Islet precursor cell (in vitro differentiated cells): ENCODE data around the gene ZBBX.

Source experiments
- DNase-seq: peaks from one replicate; pipeline ENCODE4 v3.0.0-alpha.2; 2018

ZBBX gene

DNA sequence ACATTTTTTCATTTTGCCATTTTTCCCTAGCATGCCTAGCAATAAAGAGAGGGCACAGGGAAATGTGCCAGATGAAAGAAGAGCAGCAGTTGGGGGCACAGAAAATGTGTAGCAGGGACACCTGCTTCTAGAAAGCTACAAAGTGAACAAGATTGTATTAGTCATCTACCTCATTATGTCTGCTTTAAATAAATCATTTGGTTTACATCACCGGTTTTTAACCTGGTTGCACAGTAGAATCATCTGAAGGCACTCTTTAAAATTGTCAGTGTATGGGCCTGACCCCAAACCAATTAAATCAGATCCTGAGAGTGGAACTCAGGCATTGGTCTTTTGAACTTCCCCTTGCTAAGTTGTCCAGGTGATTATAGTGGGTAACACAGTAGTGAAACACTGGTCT lies 73.8 kb downstream of the ZBBX start:
- DNase-seq: no peak

DNA sequence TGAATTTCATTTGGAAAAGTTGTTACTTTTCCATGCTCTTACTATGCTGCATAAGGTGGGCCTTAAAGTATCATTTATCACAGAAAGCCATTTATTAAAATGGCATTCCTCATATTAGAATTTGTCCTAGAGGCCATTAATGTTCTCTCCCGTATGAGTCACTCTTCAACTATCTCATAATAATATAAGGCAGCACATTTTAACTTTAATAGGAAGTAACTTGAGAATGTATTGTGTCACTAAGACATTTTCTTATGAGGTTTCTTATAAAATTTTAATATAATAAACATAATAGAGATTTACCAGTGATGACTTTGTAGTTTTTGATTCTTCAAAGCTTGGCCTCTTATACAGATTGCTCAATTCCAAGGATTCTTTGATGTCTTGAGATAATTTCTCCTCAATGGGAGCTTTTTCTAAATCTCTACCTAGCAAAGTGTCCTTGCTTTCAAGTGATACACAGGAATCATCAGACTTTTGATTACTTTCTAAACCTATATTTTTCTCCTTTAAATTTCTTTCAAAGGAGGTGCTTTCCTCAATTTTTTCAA lies 74.7 kb downstream of the ZBBX start:
- DNase-seq: no peak

DNA sequence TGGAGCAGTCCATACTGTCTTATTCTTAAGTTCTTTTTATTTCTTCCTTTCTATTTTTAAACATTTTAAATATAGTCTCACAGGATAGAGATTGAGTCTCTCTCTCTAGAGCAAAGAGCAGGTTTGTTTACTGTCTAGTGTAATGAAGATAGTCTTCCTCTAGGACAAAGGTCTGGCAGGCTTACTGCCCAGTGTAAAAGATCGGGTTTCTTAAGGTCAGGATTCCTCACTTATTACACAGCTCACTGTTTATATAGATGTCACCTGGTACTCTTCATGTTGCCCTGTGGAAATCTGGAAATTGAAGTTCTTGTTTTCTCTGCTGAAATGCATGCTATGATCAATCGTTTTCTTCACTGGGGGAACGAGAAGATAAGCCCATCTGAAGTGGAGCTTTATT lies 76.0 kb downstream of the ZBBX start:
- no peak for DNase-seq

DNA sequence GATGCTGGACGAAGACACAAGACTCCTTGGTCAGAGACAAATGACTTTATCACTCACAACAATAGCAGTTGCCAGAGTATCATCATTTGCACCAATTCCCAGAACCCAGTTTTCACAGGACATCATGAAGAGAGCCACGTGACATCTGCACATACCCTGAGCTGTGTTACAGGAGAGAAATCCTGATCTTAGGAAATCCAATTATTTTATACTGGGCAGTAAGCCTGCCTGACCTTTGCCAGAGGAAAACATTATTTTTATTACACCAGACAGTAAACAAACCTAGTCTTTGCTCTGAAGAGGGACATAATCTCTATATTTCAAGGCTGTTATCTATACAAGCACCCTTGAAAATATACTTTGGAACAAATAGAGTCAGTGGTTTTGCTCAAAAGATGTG lies 77.4 kb downstream of the ZBBX start:
- DNase-seq: no peak

DNA sequence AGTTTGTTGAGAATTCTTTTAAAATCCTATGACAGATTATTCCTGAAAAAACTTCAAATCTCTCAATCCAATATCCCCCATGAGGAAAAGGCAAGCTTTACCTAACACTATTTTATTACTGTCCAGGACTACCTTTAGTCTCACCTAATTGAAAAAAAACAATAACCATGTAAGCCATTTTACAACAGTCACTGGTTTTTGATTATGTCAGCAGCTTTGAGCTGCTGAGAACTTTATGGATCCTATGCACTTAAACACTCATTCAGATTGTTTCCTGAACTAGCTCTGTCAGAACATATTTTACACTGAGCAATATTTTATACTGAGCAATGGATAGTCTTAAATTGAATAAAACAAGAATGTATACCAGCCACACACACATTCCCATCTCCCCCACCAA lies 79.9 kb downstream of the ZBBX start:
- DNase-seq: no peak

DNA sequence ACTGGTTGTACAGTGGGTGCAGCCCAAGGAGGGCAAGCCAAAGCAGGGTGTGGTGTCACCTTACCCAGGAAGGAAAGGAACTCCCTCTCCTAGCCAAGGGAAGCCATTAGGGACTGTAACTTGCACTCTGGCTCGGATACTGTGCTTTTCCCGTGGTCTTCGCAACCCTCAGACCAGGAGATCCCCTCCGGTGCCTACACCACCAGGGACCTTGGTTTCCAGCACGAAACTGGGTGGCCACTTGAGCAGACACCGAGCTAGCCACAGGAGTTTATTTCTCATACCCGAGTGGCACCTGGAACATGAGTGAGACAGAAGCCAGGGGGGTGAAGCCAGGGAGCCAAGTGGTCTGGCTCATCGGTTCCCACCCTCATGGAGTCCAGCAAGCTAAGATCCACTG lies 90.7 kb downstream of the ZBBX start:
- no peak for DNase-seq

DNA sequence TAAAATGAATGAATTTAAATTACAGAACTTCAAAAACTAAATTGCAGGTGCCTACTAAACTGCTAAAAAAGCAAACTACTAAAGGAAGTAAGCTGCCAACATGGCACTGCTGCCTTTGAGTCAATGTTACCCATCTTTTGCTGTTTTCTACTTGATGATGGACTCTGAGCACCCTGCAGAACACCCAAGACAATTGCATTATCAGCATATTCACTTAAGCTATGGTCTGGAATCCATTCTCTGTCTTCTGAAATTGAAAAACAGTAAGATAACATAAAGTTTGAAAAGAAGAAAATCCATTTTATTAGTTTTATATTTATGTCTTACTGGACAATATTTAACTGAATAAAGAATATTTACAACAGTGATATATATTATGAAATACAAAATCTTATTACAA lies 91.4 kb downstream of the ZBBX start:
- no peak for DNase-seq

DNA sequence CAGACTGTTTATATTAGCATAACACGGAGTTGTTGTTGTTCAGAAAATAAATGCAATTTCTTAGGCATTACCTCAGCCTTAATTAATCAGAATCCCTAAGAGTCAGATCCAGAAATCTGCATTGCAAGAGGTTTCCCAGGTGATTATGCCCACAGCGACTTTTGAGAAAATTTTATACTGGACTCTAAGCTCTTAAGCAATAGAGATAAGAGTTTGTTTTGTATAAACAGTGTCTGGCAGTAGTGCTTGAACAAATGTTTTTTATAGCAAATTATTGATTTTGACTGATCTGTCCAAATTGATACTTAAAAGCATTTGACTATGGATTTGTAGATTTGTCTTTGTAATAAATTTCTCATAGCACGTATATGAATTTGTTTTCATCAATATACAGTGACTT lies 92.8 kb downstream of the ZBBX start:
- no peak for DNase-seq

DNA sequence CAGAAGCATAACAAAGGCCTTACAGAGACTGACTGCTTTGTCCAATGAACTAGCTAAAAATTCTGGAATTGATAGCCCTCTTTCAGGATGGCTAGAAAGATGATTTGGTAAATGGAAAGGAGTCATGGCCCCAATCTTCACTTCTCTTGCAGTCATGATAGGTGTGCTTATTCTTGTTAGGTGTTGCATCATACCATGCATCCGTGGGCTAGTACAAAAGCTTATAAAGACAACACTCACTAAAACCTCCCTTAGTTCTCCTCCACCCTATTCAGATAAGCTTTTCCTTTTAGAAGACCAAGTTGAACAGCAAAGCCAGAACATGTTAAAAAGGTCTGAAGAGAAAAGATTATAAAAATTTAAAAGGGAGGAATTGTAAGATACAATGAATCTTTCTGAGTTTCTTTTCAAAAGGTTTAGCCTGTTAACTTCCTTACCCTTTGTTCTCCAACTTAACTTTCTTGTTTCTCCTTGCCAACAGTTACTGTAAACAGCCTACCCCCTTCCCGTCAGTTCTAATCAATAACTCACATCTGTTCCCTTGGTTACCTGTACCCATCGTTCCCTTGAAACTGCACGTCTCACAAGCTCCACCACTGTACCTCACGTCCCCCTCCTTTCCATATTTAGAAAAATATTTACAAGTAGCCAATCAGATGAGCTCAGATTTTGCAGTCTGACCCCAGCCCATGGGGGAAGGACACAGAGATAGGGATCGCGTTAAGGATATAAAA lies 105.8 kb downstream of the ZBBX start:
- DNase-seq: no peak

DNA sequence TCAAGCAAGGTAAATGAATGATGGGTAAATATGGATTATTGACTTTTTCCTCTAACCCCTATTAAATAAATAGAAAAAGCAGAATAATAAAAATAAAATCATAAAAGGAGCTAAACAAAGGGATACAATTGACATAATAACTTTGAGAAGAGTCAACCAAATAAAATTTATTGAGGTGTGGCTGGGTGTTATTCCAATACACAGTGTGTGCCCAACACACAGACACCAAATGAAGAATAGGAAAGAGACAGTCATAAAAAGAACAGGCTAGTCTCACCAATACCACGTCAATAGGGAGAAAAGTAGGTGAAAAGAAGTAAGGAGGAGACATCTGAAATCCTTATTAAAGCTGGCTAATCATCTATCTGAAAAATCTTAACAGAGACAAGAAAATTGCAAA lies 127.1 kb downstream of the ZBBX start:
- DNase-seq: no peak

DNA sequence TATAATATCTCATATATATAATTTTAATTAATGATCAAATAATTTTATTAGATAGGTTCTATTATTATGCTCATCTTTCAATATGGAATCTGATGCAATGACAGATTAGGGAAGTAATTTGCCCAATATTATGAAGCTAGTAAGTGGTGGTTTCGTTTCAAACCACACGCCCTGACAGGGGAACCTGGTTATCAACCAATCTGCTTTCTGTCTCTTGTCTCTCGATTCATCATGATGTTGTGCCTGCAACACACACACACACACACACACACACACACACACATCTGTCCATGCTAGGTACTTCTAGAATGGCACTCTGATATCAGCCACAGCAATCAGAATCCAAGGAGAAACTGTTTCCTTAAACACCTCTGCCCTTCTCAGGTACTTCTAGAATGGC lies 128.4 kb downstream of the ZBBX start:
- no peak for DNase-seq

DNA sequence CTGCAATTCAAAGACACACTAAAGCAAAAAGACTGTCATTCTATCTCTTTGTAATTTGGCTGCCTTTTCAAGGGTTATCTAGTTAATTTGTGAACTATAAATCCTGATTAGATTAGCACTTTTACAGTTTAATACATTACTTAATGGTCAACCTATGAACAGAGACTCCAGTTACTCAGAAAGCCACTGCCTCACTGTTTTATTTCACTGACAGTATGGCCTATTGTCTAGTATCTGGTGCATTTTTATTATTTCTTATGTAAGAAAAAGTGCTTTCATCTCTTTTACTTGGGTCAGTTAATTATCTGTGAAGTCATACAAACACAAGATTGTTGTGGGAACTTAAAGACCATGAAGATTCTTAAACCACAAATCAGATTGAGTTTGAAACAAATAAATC lies 133.8 kb downstream of the ZBBX start:
- DNase-seq: no peak

DNA sequence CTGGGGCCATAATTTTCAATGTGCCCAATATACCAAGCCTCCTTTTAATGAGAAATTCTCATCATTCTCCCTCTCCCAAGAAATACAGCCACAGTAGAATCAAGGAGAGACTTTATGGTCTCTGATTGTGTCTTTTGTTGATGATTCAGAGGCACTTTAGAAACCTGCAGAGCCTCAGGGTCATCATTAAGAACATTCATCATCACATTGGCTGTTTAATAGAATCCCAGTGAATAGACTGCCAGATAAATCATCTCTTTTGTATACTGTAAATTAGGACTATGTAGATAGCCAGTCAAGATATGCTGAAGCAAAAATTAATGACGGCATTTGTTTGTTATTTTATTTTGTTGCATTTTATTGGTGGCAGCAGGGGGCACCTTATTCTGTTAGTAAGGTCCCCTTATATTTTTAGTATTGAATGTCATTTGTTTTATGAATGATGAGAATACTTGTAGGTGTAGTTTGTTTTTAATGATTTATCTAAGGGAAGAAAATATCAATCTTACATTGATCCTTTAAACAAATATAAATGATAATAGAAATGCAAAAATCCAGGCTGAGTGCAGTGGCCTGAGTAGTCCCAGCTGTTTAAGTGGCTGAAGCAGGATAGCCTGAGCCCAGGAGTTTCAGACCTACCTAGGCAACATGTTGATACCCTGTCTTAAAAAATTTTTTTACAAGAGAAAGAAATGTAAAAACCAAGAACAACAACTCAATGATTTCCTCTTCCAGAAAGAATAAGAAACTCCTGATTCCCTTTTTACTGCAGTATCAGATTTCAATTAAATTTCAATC lies 138.8 kb downstream of the ZBBX start:
- no peak for DNase-seq

DNA sequence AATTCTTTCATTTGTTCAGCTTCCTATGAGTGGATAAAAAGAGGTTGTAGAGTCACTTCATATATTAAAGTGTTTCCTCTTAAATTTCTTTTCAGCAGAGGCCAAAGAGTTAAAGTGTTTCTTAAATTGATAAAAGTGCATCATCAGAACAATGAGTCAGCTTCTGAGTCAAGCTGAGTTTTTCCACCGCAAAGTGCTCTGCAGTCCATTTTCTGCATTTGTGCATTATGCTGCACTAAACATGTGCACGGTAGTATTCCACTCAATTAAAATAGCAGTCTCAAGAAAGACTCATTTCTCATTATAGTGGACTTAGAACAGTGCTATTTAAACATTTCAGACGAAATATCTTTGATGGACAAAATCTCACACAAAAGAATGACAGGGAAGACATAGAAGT lies 152.0 kb downstream of the ZBBX start:
- DNase-seq: no peak

DNA sequence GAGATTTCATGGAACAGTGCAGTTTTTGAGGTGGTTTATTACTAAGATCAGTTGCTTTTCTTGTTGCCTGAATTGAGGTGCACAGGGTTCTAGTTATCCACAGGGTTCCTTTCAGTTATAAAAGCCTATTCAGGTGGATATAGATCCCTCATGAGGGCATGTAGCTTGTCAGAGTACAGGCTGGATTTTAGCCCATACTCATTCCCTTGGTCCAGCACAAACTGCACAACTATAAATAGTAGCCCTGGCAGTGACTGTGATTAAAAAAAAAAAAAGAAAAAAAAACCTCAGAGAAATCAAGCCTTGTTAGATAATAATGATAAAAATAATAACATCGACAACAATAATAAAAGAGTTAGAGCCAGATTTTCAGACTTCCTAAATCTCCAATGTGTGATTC lies 154.3 kb downstream of the ZBBX start:
- no peak for DNase-seq

DNA sequence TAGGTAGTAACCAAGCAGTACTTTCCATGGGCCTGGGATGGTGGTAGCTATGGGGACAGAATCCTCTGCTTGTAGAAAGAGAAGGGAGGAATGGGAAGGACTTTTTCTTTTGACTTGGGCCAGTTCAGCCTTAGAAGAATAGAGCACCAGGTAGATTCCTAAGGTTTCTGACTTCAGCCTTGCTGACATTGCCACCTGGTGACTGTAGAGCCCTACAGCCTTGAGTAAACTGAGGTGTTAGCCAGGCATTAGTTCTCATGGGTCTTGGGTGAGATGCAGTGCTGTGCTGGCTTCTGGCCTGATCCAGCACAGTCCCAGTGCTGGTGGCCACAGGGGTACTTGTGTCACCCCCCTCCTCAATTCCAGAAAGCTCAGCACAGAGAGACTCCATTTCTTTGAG lies 171.1 kb downstream of the ZBBX start:
- no peak for DNase-seq

DNA sequence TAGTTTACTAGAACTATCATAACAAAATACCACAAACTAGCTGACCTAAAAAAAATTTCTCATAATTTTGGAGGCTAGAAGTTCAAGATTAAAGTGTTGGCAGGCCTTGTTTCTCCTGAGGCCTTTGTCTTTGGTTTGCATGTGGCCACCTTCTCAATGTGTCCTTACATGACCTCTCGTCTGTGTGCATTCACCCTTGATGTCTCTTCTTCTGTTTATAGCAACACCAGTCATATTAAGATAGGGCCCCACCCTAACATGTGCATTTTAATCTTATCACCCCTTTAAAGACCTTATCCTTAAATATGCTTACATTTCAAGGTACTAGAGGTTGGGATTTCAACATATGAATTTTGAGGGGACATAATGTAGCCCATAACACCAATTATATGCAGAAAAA lies 177.0 kb downstream of the ZBBX start:
- DNase-seq: no peak

DNA sequence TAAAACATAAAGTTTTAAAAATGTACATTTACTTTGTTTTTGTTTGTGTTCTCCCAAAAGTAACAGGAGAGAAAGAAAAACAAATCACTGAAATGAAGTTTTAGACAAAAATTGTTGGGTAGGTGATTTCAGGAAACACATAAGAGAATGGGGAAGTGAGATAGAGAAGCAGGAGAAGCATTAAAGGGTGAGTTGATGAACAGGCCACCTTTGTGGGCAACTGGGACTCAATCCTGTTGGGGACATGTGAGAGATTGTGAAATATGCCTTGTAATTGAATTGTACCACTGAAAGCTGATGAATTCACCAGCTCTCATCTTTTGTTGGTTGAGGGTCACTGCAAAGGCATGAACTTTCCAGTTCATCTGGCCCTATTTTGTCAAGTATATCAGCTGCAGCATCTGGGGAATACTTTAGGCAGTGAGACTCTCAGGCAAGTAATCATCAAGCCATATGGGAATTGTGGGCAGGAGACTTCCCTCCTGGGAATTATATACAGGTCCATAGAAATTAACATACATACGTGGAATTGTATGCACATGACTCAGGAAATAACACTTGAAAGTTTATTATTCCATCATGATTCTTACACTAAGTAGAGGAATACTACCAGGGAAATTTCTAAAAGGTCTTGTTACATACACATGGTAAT lies 181.0 kb downstream of the ZBBX start:
- no peak for DNase-seq
